GM18951 (cell line): ENCODE data around the gene DPY19L3.
A peak's percentile ranks its signal among the peaks of the same experiment; 100 is the strongest.

Experiments
- POLR2A ChIP-seq: IDR thresholded peaks from 4 replicates; pipeline ENCODE4 v1.6.1; 2011; ENCODE audit warnings: mild to moderate bottlenecking; ENCODE audit not compliant: insufficient read length, insufficient read depth; ENCODE audit errors: extremely low read depth
- in situ Hi-C: fragments of 300-500 bp; cut with MboI; formaldehyde crosslinking; loops from one replicate; pipeline ENCODE4 v1.12.0; 2022; ENCODE audit warnings: low sequenced_read_pairs, mixed read lengths, inconsistent platforms; ENCODE audit not compliant: unreplicated experiment

Gene DPY19L3

GRCh38 chr19:32405431-32406160 is at the start of gene DPY19L3:
TSS of gene DPY19L3 (plus strand) at chr19:32405770. CDS start at chr19:32408254, 2,484 bp downstream.
- TF ChIP-seq POLR2A, result peak; percentile 98
- in situ Hi-C loops, result no loop called here

- no peak for TF ChIP-seq POLR2A
These were observed 47.9 kb upstream of the DPY19L3 start for GRCh38 chr19:32357720-32358119.

GRCh38 chr19:32358321-32358720 is 47.2 kb upstream of the DPY19L3 start:
- TF ChIP-seq POLR2A, result no peak
- in situ Hi-C loops, result no loop called here

More at GRCh38 chr19:32357720-32358119, 47.9 kb upstream of the DPY19L3 start:
- in situ Hi-C loops, result no loop called here

- in situ Hi-C loops, result no loop called here
- no peak for TF ChIP-seq POLR2A
These were observed 46.0 kb upstream of the DPY19L3 start for GRCh38 chr19:32359581-32359980.

GRCh38 chr19:32361574-32362317 is 43.8 kb upstream of the DPY19L3 start:
- in situ Hi-C loops, result no loop called here
- TF ChIP-seq POLR2A, result no peak

- in situ Hi-C loops, result no loop called here
These were observed 43.3 kb upstream of the DPY19L3 start for GRCh38 chr19:32362318-32362691.

GRCh38 chr19:32363175-32363574 is 42.4 kb upstream of the DPY19L3 start:
- in situ Hi-C loops, result no loop called here
- TF ChIP-seq POLR2A, result no peak

More at GRCh38 chr19:32362318-32362691, 43.3 kb upstream of the DPY19L3 start:
- no peak for TF ChIP-seq POLR2A

- TF ChIP-seq POLR2A, result no peak
- in situ Hi-C loops, result no loop called here
These were observed 41.9 kb upstream of the DPY19L3 start for GRCh38 chr19:32363632-32364031.

GRCh38 chr19:32364040-32364439 is 41.5 kb upstream of the DPY19L3 start:
- TF ChIP-seq POLR2A, result no peak
- in situ Hi-C loops, result no loop called here

GRCh38 chr19:32367063-32367462 is 38.5 kb upstream of the DPY19L3 start:
- in situ Hi-C loops, result no loop called here
- TF ChIP-seq POLR2A, result no peak

- TF ChIP-seq POLR2A, result no peak
- in situ Hi-C loops, result no loop called here
These were observed 37.5 kb upstream of the DPY19L3 start for GRCh38 chr19:32367948-32368536.

GRCh38 chr19:32368787-32369186 is 36.8 kb upstream of the DPY19L3 start:
- in situ Hi-C loops, result no loop called here
- TF ChIP-seq POLR2A, result no peak

GRCh38 chr19:32372726-32373517 is 32.6 kb upstream of the DPY19L3 start:
- no peak for TF ChIP-seq POLR2A
- in situ Hi-C loops, result no loop called here
